Amniotic epithelial cell (primary cell): ENCODE data around the gene EIF4E1B.

ENCODE experiments used
- DNase-seq: peaks from one replicate; pipeline ENCODE4 v3.0.0-alpha.2; 2010; ENCODE audit warnings: low read depth

EIF4E1B gene

DNA sequence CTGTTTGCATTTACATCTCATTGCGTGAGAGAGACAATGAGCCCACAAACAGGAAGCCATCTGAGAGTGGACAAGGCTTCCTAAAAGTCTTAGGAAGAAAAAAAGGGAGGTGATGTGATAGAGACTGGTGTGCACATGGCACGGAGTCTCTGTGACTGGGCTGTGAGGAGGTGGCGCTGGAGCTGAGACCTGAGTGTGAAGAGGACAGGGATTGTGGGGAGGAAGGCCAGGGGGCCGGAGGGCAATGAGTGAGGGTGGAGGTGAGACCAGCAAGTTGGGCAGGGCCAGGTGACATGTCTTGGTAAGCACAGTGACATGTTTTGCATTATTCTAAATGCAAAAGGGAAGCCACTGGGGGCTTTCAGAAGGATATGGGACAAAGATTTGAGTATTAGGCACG is 61.9 kb downstream of the EIF4E1B start:
- DNase-seq: no peak

DNA sequence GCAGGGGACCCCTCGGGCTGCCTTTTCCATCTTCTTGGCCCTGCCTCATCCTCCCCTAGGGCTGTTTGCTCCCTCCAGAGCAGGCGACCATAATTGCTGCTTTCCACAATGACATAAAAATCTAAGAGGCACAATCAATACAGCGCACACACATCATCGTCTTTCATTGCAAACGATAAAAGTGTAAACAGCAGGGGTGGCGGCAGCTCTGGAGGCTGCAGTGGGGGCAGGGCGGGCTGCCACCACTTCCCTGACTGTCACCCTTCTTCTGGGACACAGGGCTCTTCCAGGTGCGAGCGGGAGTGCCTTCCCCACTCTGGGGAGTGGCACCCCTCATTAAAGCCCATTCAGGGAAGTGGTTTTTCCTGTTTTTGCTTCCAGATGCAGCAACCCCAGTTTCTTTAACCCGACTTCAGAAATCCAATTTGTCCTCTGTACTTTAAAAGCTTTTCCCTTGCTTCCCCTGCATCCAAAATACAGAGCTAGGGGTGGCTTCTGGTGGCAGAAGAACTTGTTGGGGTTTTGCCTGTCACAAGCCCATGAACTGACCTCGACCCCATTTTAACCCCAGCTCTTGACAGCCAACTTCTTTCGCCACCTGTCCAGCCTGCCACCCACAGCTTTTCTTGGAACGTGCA is 62.5 kb downstream of the EIF4E1B start:
- DNase-seq: no peak

DNA sequence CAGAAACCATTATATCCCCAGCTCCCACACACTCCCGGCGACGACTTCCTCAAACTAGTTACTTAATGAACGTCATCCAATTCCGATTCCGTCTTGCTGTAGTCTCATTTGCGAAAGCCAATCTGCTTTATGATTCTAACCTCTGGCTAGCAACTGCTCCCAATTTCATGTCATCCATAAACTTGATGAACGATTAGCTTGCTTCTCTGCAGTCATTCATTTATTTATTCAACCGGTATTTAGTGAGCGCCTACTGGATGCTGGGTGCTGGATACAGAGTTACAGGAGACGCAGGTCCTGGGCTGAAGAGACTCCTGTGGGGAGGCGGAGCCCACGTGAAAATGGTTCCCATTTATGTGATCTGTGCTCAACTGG is 63.0 kb downstream of the EIF4E1B start:
- no peak for DNase-seq

DNA sequence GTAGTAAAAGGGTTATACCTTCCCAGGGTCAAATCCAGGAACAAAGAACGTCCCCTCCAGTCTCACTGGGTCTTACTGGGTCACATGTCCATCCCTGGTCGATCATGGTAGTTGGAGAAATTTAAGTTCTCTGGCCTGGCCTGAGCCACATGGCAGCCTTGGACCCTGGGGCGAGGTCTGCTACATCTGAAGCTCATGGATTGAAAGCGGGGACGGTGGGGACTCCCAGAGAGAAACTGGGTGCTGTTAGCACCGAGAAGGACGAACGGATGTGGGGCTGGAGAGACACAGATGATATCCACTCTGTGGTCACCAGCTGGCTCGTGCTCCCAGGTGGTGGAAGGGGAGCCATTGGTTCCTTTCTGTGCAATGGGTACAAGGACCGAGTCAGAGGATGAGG is 63.7 kb downstream of the EIF4E1B start:
- DNase-seq: no peak

DNA sequence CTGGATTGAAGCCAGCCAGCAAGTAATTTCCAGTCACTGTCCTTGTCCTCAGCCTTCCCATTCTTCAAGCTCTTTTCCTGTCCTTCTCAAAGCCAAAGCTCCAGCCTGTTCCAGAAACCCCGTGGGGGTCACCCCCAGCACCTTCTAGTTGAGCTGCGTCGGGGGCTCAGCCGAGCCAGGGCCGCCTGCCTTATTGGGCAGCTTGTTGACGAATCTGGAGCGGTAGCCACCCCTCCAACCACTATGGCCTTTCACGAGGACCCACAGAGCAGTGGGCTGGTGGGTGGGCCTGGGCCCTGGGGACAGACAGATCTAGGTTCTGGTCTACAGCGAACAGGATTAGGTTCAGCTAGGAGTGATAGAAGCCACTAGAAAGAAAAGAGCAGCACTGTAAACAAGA is 64.2 kb downstream of the EIF4E1B start:
- DNase-seq: no peak

DNA sequence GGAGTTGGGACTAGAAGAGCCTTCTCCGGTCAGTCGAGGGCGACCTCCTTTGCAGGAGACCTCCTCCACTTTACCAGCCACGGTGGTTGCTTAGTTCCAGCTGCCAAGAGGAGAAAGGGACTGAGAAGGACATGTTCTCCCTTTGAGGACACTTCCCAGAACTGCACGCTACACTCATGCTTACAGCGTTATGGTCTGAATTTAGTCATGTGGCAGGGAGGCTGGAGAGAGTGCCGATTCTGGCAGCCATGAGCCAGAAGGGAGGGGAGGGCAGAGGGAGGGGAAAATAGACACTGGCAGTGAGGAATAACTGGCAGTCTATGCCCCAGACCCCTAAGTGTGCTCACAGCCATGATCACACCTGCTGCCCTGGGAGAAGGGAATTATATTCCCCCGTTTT is 64.6 kb downstream of the EIF4E1B start:
- no peak for DNase-seq
